Spinal cord (tissue), 10 donors: ENCODE data around the gene RBM27. TPM values are rescaled to one million over a fixed set of nuclear protein-coding genes. Genes with fewer than 3 reads are reported as not detected.
"Not testable (repeated sequence)": the region's sequence is repeated elsewhere in the genome, so short reads cannot be mapped to it uniquely, and the experiment has no call there.

Experiments
- DNase-seq, 6 donors: peaks; one replicate each; pipeline versions ENCODE4 v3.0.0 to v3.0.0-alpha.2; 2013 to 2015; ENCODE audit warnings: low spot score in 6 of 6, low read depth in 4 of 6
- H3K27ac ChIP-seq: one replicate; pipeline ENCODE4 v1.5.1; 2013; ENCODE audit warnings: low read depth, low read length, control low read depth
- H3K27me3 ChIP-seq: one replicate; pipeline ENCODE4 v1.6.1; 2013; ENCODE audit warnings: low read length; ENCODE audit not compliant: control insufficient read depth, insufficient read depth
- H3K36me3 ChIP-seq: one replicate; pipeline ENCODE4 v1.6.1; 2013; ENCODE audit warnings: low read length; ENCODE audit not compliant: control insufficient read depth, insufficient read depth
- H3K4me1 ChIP-seq: one replicate; pipeline ENCODE4 v1.6.1; 2013; ENCODE audit warnings: low read length; ENCODE audit not compliant: control insufficient read depth, insufficient read depth
- H3K4me3 ChIP-seq: one replicate; pipeline ENCODE4 v1.5.1; 2013; ENCODE audit warnings: low read depth, low read length, control low read depth
- H3K9me3 ChIP-seq: one replicate; pipeline ENCODE4 v1.6.1; 2013; ENCODE audit warnings: low read length; ENCODE audit not compliant: control insufficient read depth, insufficient read depth
- WGBS: methylation state at CpG from one replicate; pipeline ENCODE4 v1.1.5; 2013; ENCODE audit warnings: missing lambda C conversion rate; ENCODE audit not compliant: insufficient coverage; 5-methylcytosine and 5-hydroxymethylcytosine counted together
- polyA plus RNA-seq, 2 donors: library from polyadenylated mRNA; unstranded; fragments of 120-200 nt; gene quantifications; one replicate each; pipeline ENCODE4 v1.2.1, GENCODE V29; 2013; ENCODE audit not compliant: insufficient read length in 2 of 2
- total RNA-seq, 2 donors: library from RNA; depleted of rRNA in 1 of 2; stranded (reverse); fragments of 120-200 nt in 1 of 2; fragments of >200 nt in 1 of 2; gene quantifications; one replicate each; pipeline versions ENCODE4 v1.2.3 to v1.2.4, GENCODE V29; 2013 to 2014
- donor health status: healthy.

The RBM27 gene
- total and polyA plus RNA-seq, 4 donors: 13.0 to 33.9 (median 18.0) TPM

- Histone ChIP-seq H3K9me3 (no peaks in the 10 kb centered on the region), H3K27me3 (no peaks in the 10 kb centered on the region), H3K4me1 (peaks cover 4% of the 10 kb centered on the region), H3K27ac (peak overlapping the region; percentile 92), H3K4me3 (peak overlapping the region; percentile 95), H3K36me3 (no peaks in the 10 kb centered on the region)
- under 1% methylated on average over 9 of the region's 21 CpGs for WGBS
- DNase-seq: no peak
These were observed 427 bp downstream of the RBM27 start for GRCh38 chr5:146203872-146204192.

GRCh38 chr5:146205499-146206202, 2.2 kb downstream of the RBM27 start:
- Histone ChIP-seq H3K4me3 (no peak overlapping the region), H3K27ac (no peak overlapping the region), H3K27me3 (no peaks in the 10 kb centered on the region), H3K36me3 (no peaks in the 10 kb centered on the region), H3K9me3 (no peaks in the 10 kb centered on the region), H3K4me1 (peaks cover 4% of the 10 kb centered on the region)
- WGBS: 90% methylated on average over 10 of the region's 11 CpGs
- no peak for DNase-seq

GRCh38 chr5:146206257-146206656, 2.9 kb downstream of the RBM27 start:
- Histone ChIP-seq H3K36me3 (no peaks in the 10 kb centered on the region), H3K27me3 (no peaks in the 10 kb centered on the region), H3K9me3 (no peaks in the 10 kb centered on the region), H3K27ac (no peak overlapping the region), H3K4me1 (peaks cover 4% of the 10 kb centered on the region), H3K4me3 (no peak overlapping the region)
- DNase-seq: no peak
- WGBS: 86% methylated on average over 1 of the region's 2 CpGs

- no CpG with 5 or more reads among the region's 3 CpGs for WGBS
- H3K4me1 ChIP-seq: peaks cover 4% of the 10 kb centered on the region
These were observed 5.6 kb downstream of the RBM27 start for GRCh38 chr5:146208916-146209522.

GRCh38 chr5:146209714-146210113, 6.3 kb downstream of the RBM27 start:
- DNase-seq: no peak
- WGBS: no CpG with 5 or more reads among the region's 2 CpGs

More at GRCh38 chr5:146208916-146209522, 5.6 kb downstream of the RBM27 start:
- no peaks in the 10 kb centered on the region for H3K36me3 ChIP-seq
- no peaks in the 10 kb centered on the region for H3K9me3 ChIP-seq
- no peaks in the 10 kb centered on the region for H3K27me3 ChIP-seq
- no peak for DNase-seq
- no peak overlapping the region for H3K27ac ChIP-seq
- no peak overlapping the region for H3K4me3 ChIP-seq

GRCh38 chr5:146210810-146211209, 7.4 kb downstream of the RBM27 start:
- not testable (repeated sequence) for H3K4me1 ChIP-seq

More at GRCh38 chr5:146209714-146210113, 6.3 kb downstream of the RBM27 start:
- Histone ChIP-seq H3K9me3 (no peaks in the 10 kb centered on the region), H3K36me3 (no peaks in the 10 kb centered on the region), H3K4me1 (peaks cover 4% of the 10 kb centered on the region), H3K4me3 (no peak overlapping the region), H3K27ac (no peak overlapping the region), H3K27me3 (no peaks in the 10 kb centered on the region)

GRCh38 chr5:146213210-146213826, 9.9 kb downstream of the RBM27 start:
- Histone ChIP-seq H3K27me3 (no peaks in the 10 kb centered on the region), H3K27ac (no peak overlapping the region), H3K36me3 (no peaks in the 10 kb centered on the region), H3K9me3 (no peaks in the 10 kb centered on the region), H3K4me1 (no peaks in the 10 kb centered on the region), H3K4me3 (no peak overlapping the region)
- no CpG with 5 or more reads among the region's 4 CpGs for whole genome bisulfite sequencing
- DNase-seq: peak in 1 of 6 donors; percentile 9

More at GRCh38 chr5:146210810-146211209, 7.4 kb downstream of the RBM27 start:
- H3K27me3 ChIP-seq, H3K27ac ChIP-seq, H3K9me3 ChIP-seq, H3K36me3 ChIP-seq, DNase-seq, H3K4me3 ChIP-seq: not testable (repeated sequence)
- WGBS: 97% methylated on average over 10 of the region's 13 CpGs

- H3K27ac ChIP-seq, H3K4me3 ChIP-seq, H3K27me3 ChIP-seq, H3K9me3 ChIP-seq, H3K4me1 ChIP-seq, DNase-seq, H3K36me3 ChIP-seq: not testable (repeated sequence)
- WGBS: no CpG with 5 or more reads among the region's 5 CpGs
These were observed 11.5 kb downstream of the RBM27 start for GRCh38 chr5:146214881-146215280.

GRCh38 chr5:146218168-146218567, 14.8 kb downstream of the RBM27 start:
- no peak overlapping the region for H3K4me3 ChIP-seq
- H3K27ac ChIP-seq: no peak overlapping the region
- DNase-seq: no peak
- no CpG with 5 or more reads among the region's 2 CpGs for WGBS
- H3K27me3 ChIP-seq: no peaks in the 10 kb centered on the region
- H3K4me1 ChIP-seq: no peaks in the 10 kb centered on the region
- no peaks in the 10 kb centered on the region for H3K9me3 ChIP-seq
- H3K36me3 ChIP-seq: peaks cover 7% of the 10 kb centered on the region

- no peak overlapping the region for H3K4me3 ChIP-seq
- no peaks in the 10 kb centered on the region for H3K27me3 ChIP-seq
- no peak overlapping the region for H3K27ac ChIP-seq
- DNase-seq: no peak
- H3K36me3 ChIP-seq: peaks cover 8% of the 10 kb centered on the region
- H3K4me1 ChIP-seq: no peaks in the 10 kb centered on the region
- H3K9me3 ChIP-seq: no peaks in the 10 kb centered on the region
These were observed 15.8 kb downstream of the RBM27 start for GRCh38 chr5:146219243-146219642.
